Kidney tubule cell (primary cell): ENCODE results near the gene IL3.
"Not testable (repeated sequence)": the region's sequence is repeated elsewhere in the genome, so short reads cannot be mapped to it uniquely, and the experiment has no call there.

Source experiments
- DNase-seq: peaks from one replicate; pipeline ENCODE4 v3.0.0-alpha.2; 2018; ENCODE audit warnings: low spot score

IL3 gene

DNA sequence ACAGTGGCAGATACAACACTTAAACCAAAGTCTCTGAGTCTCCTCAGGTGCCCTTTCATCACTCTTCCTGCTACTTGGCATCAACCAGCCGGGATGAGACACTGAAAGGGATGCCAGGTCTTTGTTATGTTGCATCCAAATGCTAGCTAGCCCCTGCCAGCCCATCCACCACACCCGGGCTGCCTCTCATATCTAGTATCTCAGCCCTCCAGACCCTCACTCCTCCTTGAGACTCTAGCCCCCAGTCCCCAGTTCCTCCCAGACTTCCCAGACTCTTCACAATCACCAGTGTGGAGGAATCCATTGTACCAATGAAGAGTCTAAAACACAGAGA, 34.6 kb downstream of the IL3 start:
- DNase-seq: no peak

- DNase-seq: peak; percentile 60
Measured at GRCh38 chr5:132095424-132095972, 35.0 kb downstream of the IL3 start.

- peak; percentile 1 for DNase-seq
Measured at GRCh38 chr5:132096904-132097303, 36.4 kb downstream of the IL3 start.

- DNase-seq: peak; percentile 80
Measured at GRCh38 chr5:132098151-132098594, 37.7 kb downstream of the IL3 start.

- peak; percentile 53 for DNase-seq
Measured at GRCh38 chr5:132098621-132099020, 38.2 kb downstream of the IL3 start.

GRCh38 chr5:132099076-132099748, 38.8 kb downstream of the IL3 start:
- no peak for DNase-seq

GRCh38 chr5:132099905-132100304, 39.5 kb downstream of the IL3 start:
- DNase-seq: no peak

DNA sequence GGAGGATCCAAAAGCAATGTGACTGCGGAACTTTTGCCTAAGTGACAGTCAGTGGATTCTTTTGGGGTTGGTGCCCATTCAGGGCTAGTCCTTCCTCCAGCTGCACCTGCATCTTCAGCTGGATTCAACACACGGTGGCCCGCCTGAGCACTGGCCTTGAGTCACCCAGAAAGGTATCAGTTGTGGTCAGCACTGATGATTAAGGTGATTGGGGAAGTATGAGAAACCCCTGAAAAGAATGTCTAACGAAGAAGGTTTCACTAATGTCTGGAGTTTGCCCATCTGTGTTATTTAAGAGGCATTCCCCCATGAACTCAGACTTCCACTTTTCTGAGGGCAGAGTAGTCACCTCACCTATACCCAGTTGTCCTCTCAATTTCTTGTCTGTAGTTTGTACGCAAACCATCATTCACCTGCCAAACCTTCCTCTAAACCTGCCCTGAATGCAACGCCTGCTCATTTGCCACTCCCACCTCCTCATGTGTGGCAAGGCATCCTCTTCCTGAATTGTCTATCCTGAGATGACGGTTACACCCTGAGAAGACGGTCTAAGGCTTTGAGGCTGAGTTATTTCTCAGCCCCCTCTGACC, 40.3 kb downstream of the IL3 start:
- DNase-seq: peak; percentile 92

DNA sequence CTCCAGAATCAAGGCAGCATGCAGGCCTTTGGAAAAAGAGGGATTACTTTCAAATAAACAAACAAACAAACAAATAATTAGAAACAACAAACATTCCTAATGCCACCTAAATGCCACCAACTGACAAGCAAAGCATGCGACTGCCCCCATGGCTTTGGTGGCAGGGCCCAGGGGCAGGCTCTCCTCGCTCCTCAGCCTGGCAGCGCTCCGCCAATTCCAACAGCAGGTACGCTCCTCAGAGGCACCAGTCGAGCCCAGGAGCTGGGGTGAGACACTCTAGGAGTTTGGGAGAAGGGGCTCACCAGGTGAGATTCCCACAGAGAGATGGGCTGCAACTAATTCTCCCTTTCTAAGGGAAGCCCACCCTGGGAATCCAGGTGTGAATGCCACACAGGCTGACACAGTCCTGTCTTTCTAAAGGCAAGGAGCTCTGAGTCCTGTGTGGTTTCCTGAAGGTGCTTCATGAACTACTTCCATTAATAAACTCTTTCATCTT, 41.0 kb downstream of the IL3 start:
- DNase-seq: no peak

DNA sequence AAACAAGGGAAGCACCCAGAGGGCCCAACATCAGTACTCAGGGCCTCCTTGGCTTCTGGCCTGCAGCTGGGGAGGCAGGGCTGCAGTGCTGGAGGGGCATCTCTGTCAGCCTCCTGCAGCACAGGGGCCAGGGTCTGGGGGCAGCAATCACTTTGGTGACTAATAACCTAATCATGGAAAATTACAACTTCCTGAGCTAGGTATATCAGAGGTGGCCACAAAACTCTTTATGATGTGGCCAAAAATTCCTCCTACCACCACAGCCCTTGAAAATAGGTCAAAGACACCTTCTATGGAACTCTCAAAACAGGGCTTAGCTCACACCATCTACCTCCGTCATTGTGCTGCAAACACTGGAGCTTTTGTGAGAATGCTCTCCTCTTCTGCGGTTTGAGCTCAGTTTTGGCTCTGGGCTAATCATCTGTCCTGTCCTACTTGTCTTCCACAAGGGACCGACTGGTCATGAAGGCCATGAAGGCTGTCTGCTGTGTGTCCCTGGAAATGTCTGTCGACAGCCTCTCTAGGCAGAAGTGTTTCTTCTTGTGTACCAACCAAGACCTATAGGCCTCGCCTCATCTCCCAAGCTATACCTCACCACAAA, 41.7 kb downstream of the IL3 start:
- peak; percentile 59 for DNase-seq

DNA sequence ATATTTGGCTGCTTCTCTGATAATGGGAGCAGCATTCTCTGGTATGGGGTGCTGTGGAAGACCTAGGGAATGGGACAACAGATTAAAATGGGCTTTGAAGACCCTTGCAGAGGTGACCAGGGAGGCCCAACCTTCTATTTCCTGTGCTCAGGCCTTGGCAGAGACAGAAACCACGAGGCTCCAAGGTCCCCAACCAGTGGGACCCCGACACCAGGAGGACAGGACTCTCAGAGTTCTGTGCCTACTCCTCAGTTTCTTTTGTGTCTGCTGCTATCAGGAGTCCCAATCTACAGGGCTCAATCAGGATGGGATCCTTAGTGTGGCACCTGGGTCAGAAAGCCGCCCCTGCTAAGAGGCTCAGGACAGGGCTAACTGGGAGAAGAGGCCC, 42.5 kb downstream of the IL3 start:
- no peak for DNase-seq

DNA sequence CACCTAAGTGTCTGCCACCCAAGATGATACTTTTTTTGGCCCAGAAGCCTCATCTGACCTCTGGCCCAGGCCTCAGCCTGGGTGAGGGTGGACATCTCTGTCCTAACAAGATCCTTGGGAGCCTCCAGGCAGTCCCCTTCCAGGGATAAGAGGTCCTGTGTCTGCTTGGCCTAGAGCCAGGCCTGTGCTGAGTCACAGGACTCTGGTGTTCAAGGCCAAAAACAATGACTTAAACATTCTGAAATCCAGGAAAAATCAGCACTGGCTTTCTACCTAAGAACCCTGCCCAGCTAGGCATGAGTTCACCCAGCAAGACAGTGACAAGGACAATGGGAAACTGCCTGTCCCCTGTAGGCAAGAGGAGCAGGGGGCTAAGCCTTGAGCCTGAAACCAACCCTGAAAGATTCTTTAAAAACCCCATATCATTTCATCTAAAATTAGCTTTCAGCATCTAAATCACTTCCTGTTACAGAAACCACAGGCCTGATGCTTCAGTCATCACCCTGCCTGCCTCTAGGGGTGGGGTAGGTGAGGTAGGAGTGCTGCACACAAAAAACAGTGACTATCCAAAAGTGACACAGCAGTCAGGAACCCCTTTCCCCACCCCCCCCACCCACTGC, 43.0 kb downstream of the IL3 start:
- peak; percentile 98 for DNase-seq

GRCh38 chr5:132103969-132104391, 43.5 kb downstream of the IL3 start:
- no peak for DNase-seq

GRCh38 chr5:132104556-132104955, 44.1 kb downstream of the IL3 start:
- peak; percentile 48 for DNase-seq

DNA sequence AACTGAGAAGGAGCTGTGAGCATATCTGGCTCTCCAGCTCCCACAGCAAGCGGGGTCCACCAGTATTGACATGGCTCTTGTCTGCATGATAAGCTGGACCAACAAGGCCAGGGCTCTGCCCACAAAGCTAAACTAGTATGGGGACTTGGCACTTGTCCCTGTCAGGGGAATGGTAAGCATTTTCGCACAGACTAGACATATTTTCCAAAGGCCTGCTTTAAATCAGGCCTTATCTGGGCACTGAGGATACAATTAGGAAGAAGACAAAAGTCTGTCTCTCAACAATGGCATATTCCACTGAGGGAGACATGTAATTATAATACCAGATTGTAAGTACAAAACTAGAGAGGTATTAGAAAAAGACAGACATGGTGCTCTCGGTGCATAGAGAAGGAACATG, 45.2 kb downstream of the IL3 start:
- no peak for DNase-seq

DNA sequence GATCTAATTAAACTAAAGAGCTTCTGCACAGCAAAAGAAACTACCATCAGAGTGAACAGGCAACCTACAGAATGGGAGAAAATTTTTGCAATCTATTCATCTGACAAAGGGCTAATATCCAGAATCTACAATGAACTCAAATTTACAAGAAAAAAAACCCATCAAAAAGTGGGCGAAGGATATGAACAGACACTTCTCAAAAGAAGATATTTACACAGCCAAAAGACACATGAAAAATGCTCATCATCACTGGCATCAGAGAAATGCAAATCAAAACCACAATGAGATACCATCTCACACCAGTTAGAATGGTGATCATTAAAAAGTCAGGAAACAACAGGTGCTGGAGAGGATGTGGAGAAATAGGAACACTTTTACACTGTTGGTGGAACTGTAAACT, 48.0 kb downstream of the IL3 start:
- DNase-seq: not testable (repeated sequence)

GRCh38 chr5:132108957-132109356, 48.5 kb downstream of the IL3 start:
- not testable (repeated sequence) for DNase-seq

DNA sequence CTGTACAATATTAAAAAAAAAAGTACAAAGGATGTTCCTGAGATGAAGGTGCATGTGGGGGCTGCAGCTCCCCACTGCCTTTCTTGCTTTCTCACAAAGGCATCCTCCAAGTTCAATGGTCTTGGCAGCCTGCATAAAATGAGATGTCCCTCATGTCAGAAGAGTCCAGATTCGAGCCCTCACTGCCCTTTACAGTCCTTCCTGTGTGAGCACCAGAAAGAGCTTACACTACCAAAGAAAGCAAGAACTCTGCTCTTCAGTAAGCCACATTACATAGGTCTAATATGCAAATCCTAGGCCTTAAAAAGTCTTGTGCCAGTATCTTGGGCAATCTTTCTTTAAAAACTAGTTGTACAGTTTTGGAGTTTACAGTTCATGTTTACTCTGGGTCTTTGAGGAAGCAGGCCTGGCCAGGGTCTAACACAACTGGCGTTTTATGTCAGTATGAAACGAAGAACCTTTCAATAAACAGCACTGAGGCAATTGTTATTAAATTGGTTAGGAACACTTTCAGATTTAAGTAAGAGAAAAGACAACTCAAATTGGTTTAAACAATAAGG, 49.1 kb downstream of the IL3 start:
- DNase-seq: no peak

DNA sequence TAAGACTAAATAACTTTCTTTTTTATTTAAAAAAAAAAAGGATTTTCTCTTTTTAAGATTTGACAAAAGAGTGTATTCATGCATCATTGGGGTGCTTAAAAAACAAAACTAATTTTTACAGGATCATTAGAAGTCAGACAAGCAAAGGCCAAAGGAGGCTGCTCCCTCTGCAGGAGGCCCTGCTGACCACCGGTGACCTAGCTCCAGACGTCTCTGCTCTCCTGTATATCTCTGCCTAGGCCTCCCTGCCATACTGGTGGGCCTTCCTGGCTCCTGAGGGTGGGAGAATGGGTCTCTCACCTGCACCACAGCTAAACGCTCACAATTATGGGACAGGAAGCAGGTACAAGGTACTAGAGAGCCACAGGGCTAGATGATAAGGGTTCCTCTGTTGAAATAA, 49.7 kb downstream of the IL3 start:
- DNase-seq: no peak

- no peak for DNase-seq
Measured at GRCh38 chr5:132110930-132111329, 50.5 kb downstream of the IL3 start.

DNA sequence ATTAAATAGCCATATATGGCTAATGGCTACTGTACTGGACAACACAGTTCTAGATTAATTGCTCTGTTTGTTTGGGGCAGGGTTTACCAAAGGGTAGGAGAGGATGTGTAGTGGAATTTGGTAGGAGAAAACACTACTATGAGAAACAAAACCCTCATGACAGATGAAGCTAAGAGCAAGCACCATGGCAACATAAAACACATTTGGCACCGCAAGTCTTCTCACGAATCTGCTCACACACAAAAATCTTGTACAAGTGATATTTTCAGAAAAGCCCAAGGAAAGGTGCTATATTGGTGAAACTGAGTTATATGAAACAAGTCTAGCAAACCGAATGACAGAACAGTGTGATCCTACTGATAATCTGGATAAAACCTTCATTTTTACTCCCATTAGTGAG, 51.7 kb downstream of the IL3 start:
- no peak for DNase-seq
